Type B pancreatic cell (in vitro differentiated cells): ENCODE measurements around the gene ATP8A2. TPM values are rescaled to one million over a fixed set of nuclear protein-coding genes. Genes with fewer than 3 reads are reported as not detected.
A peak's percentile ranks its signal among the peaks of the same experiment; 100 is the strongest.

ENCODE experiments used
- DNase-seq: peaks from one replicate; pipeline ENCODE4 v3.0.0; 2021; ENCODE audit warnings: mixed read lengths; ENCODE audit not compliant: unreplicated experiment; ENCODE audit errors: extremely low spot score
- H3K27ac Mint-ChIP-seq: 2 replicates; pipeline ENCODE4 v1.8.0; 2021; ENCODE audit warnings: mild to moderate bottlenecking, mixed read lengths
- H3K27me3 Mint-ChIP-seq: 2 replicates; pipeline ENCODE4 v1.8.0; 2021; ENCODE audit warnings: mixed read lengths
- H3K36me3 Mint-ChIP-seq: 2 replicates; pipeline ENCODE4 v1.8.0; 2021; ENCODE audit warnings: mixed read lengths
- H3K4me1 Mint-ChIP-seq: one replicate; pipeline ENCODE4 v1.8.0; 2021; ENCODE audit warnings: mixed read lengths; ENCODE audit not compliant: unreplicated experiment
- H3K4me3 Mint-ChIP-seq: 2 replicates; pipeline ENCODE4 v1.8.0; 2021; ENCODE audit warnings: mild to moderate bottlenecking, mixed read lengths
- H3K9me3 Mint-ChIP-seq: 2 replicates; pipeline ENCODE4 v1.8.0; 2021; ENCODE audit warnings: mixed read lengths
- CTCF ChIP-seq: fragments of 200-600 bp; sonication (generic); conservative IDR thresholded peaks from 2 replicates; pipeline ENCODE4 v1.5.0; 2021; ENCODE audit warnings: antibody characterized with exemption, mild to moderate bottlenecking
- total RNA-seq: library from RNA; stranded (reverse); gene quantifications from 2 replicates; pipeline ENCODE4 v1.2.1, GENCODE V29; 2021; ENCODE audit warnings: low replicate concordance

Gene ATP8A2
- total RNA-seq, 1 donor from 2014 or later = 13.8 TPM

- Mint-ChIP-seq H3K27me3 (peaks cover 53% of the 10 kb centered on the region), H3K27ac (peak within 1 kb of the TSS; percentile 65)
These were observed 680.0 kb downstream of the ATP8A2 start, which contains the start of gene SHISA2 for GRCh38 chr13:26051657-26052311. SHISA2 (minus strand) TSS chr13:26052016; CDS start chr13:26050975, 1,041 bp downstream.

GRCh38 chr13:26052337-26052736, 680.6 kb downstream of the ATP8A2 start:
- peak overlapping the region; percentile 65 for H3K27ac Mint-ChIP-seq
- H3K27me3 Mint-ChIP-seq = peaks cover 50% of the 10 kb centered on the region
- TF ChIP-seq CTCF = no peak
- H3K36me3 Mint-ChIP-seq = no peaks in the 10 kb centered on the region
- DNase-seq = no peak
- H3K4me3 Mint-ChIP-seq = peak overlapping the region; percentile 79
- no peaks in the 10 kb centered on the region for H3K4me1 Mint-ChIP-seq
- H3K9me3 Mint-ChIP-seq = no peaks in the 10 kb centered on the region

More at GRCh38 chr13:26051657-26052311, 680.0 kb downstream of the ATP8A2 start, which contains the start of gene SHISA2:
- DNase-seq = no peak
- Mint-ChIP-seq H3K4me1 (no peaks in the 10 kb centered on the region), H3K4me3 (peak within 1 kb of the TSS; percentile 79), H3K36me3 (no peaks in the 10 kb centered on the region), H3K9me3 (no peaks in the 10 kb centered on the region)
- no peak for TF ChIP-seq CTCF

- Mint-ChIP-seq H3K27me3 (peaks cover 47% of the 10 kb centered on the region), H3K36me3 (no peaks in the 10 kb centered on the region), H3K27ac (no peak overlapping the region)
These were observed 681.7 kb downstream of the ATP8A2 start for GRCh38 chr13:26053418-26053980.

GRCh38 chr13:26054896-26055295, 683.1 kb downstream of the ATP8A2 start:
- Mint-ChIP-seq H3K9me3 (no peaks in the 10 kb centered on the region), H3K4me1 (peaks cover 5% of the 10 kb centered on the region), H3K27ac (no peak overlapping the region), H3K36me3 (no peaks in the 10 kb centered on the region), H3K27me3 (peaks cover 36% of the 10 kb centered on the region), H3K4me3 (no peak overlapping the region)
- no peak for DNase-seq
- TF ChIP-seq CTCF = no peak

More at GRCh38 chr13:26053418-26053980, 681.7 kb downstream of the ATP8A2 start:
- TF ChIP-seq CTCF = no peak
- no peak for DNase-seq
- no peak overlapping the region for H3K4me3 Mint-ChIP-seq
- no peaks in the 10 kb centered on the region for H3K9me3 Mint-ChIP-seq
- no peaks in the 10 kb centered on the region for H3K4me1 Mint-ChIP-seq

GRCh38 chr13:26058704-26059103, 686.9 kb downstream of the ATP8A2 start:
- Mint-ChIP-seq H3K27me3 (peaks cover 24% of the 10 kb centered on the region), H3K27ac (no peak overlapping the region), H3K36me3 (no peaks in the 10 kb centered on the region), H3K4me3 (no peak overlapping the region), H3K9me3 (no peaks in the 10 kb centered on the region), H3K4me1 (peaks cover 24% of the 10 kb centered on the region)
- no peak for TF ChIP-seq CTCF
- no peak for DNase-seq
